HFF-Myc (cell line): ENCODE results near the gene PNISR.

Experiments
- DNase-seq: peaks from one replicate; pipeline ENCODE4 v3.0.0-alpha.2; 2011; ENCODE audit warnings: low read depth; ENCODE audit errors: extremely low read depth
- H3K4me3 ChIP-seq: replicated peaks from 2 replicates; pipeline ENCODE4 v1.5.1; 2011; ENCODE audit warnings: low read depth, mild to moderate bottlenecking, control low read depth, low read length
- CTCF ChIP-seq: IDR thresholded peaks from 2 replicates; pipeline ENCODE4 v1.5.1; 2012; ENCODE audit warnings: mild to moderate bottlenecking, low read depth, low read length, control low read depth; ENCODE audit errors: missing control alignments

The PNISR gene

GRCh38 chr6:99384507-99384906, 40.6 kb downstream of the PNISR start:
- TF ChIP-seq CTCF, result no peak
- H3K4me3 ChIP-seq, result no peak overlapping the region
- DNase-seq, result no peak

GRCh38 chr6:99378636-99379035, 46.5 kb downstream of the PNISR start:
- no peak for DNase-seq
- TF ChIP-seq CTCF, result no peak

GRCh38 chr6:99369533-99369932, 55.6 kb downstream of the PNISR start:
- no peak overlapping the region for H3K4me3 ChIP-seq
- no peak for DNase-seq
- TF ChIP-seq CTCF, result no peak

More at GRCh38 chr6:99378636-99379035, 46.5 kb downstream of the PNISR start:
- no peak overlapping the region for H3K4me3 ChIP-seq

- no peak overlapping the region for H3K4me3 ChIP-seq
- no peak for TF ChIP-seq CTCF
- DNase-seq, result no peak
Measured at GRCh38 chr6:99366852-99367251, 58.3 kb downstream of the PNISR start.

GRCh38 chr6:99364026-99364425, 61.1 kb downstream of the PNISR start:
- no peak overlapping the region for H3K4me3 ChIP-seq
- DNase-seq, result no peak
- no peak for TF ChIP-seq CTCF

- no peak overlapping the region for H3K4me3 ChIP-seq
- DNase-seq, result no peak
- no peak for TF ChIP-seq CTCF
Measured at GRCh38 chr6:99362678-99363268, 62.3 kb downstream of the PNISR start.

GRCh38 chr6:99359800-99360199, 65.3 kb downstream of the PNISR start:
- H3K4me3 ChIP-seq, result no peak overlapping the region
- no peak for TF ChIP-seq CTCF
- DNase-seq, result no peak
